ENCODE measurements around the gene STX8.

Gene STX8

GRCh38 chr17:9475101-9475658 is 100.4 kb downstream of the STX8 start:
- POLR2A ChIA-PET, result no interaction called here
- no peak for DNase-seq (ENCODE audit: extremely low spot score)
- TF ChIP-seq ARNT (IDR thresholded peaks at IDR 0.05) (no peak), FOXM1 (IDR thresholded peaks at IDR 0.05; ENCODE audit: borderline replicate concordance) (no peak), PKNOX1 (IDR thresholded peaks at IDR 0.05) (no peak), ZNF384 (IDR thresholded peaks at IDR 0.05) (no peak), HDGF (IDR thresholded peaks at IDR 0.05; ENCODE audit: borderline replicate concordance) (no peak), SUZ12 (IDR thresholded peaks at IDR 0.05) (no peak), NFRKB (IDR thresholded peaks at IDR 0.05) (no peak), LEF1 (IDR thresholded peaks at IDR 0.05; ENCODE audit: borderline replicate concordance) (no peak), TARDBP (IDR thresholded peaks at IDR 0.05) (no peak), SP1 (IDR thresholded peaks at IDR 0.05) (no peak), ELF4 (IDR thresholded peaks at IDR 0.05) (no peak), FOXA1 (IDR thresholded peaks at IDR 0.05) (no peak), FOXK2 (IDR thresholded peaks at IDR 0.05) (no peak), BHLHE40 (IDR thresholded peaks at IDR 0.05; ENCODE audit: borderline replicate concordance) (no peak), L3MBTL2 (conservative IDR thresholded peaks at IDR 0.05) (no peak), CTBP1 (IDR thresholded peaks at IDR 0.05; ENCODE audit: borderline replicate concordance) (no peak)
- CTCF ChIA-PET, result no interaction called here

GRCh38 chr17:9473711-9474110 is 101.9 kb downstream of the STX8 start:
- no peak for DNase-seq (ENCODE audit: extremely low spot score)
- CTCF ChIA-PET, result no interaction called here
- TF ChIP-seq LEF1 (IDR thresholded peaks at IDR 0.05; ENCODE audit: borderline replicate concordance) (no peak), BHLHE40 (IDR thresholded peaks at IDR 0.05; ENCODE audit: borderline replicate concordance) (no peak), NFRKB (IDR thresholded peaks at IDR 0.05) (no peak), ZNF384 (IDR thresholded peaks at IDR 0.05) (no peak), FOXK2 (IDR thresholded peaks at IDR 0.05) (no peak), SP1 (IDR thresholded peaks at IDR 0.05) (no peak), L3MBTL2 (conservative IDR thresholded peaks at IDR 0.05) (no peak), TARDBP (IDR thresholded peaks at IDR 0.05) (no peak), FOXM1 (IDR thresholded peaks at IDR 0.05; ENCODE audit: borderline replicate concordance) (no peak), HDGF (IDR thresholded peaks at IDR 0.05; ENCODE audit: borderline replicate concordance) (no peak), CTBP1 (IDR thresholded peaks at IDR 0.05; ENCODE audit: borderline replicate concordance) (no peak), ELF4 (IDR thresholded peaks at IDR 0.05) (no peak), FOXA1 (IDR thresholded peaks at IDR 0.05) (no peak), SUZ12 (IDR thresholded peaks at IDR 0.05) (no peak), ARNT (IDR thresholded peaks at IDR 0.05) (no peak), PKNOX1 (IDR thresholded peaks at IDR 0.05) (no peak)
- POLR2A ChIA-PET, result no interaction called here

GRCh38 chr17:9472541-9472940 is 103.1 kb downstream of the STX8 start:
- CTCF ChIA-PET, result no interaction called here
- TF ChIP-seq ZNF384 (IDR thresholded peaks at IDR 0.05) (no peak), FOXM1 (IDR thresholded peaks at IDR 0.05; ENCODE audit: borderline replicate concordance) (no peak), LEF1 (IDR thresholded peaks at IDR 0.05; ENCODE audit: borderline replicate concordance) (no peak), NFRKB (IDR thresholded peaks at IDR 0.05) (no peak), SP1 (IDR thresholded peaks at IDR 0.05) (no peak), PKNOX1 (IDR thresholded peaks at IDR 0.05) (no peak), HDGF (IDR thresholded peaks at IDR 0.05; ENCODE audit: borderline replicate concordance) (no peak), FOXA1 (IDR thresholded peaks at IDR 0.05) (no peak), L3MBTL2 (conservative IDR thresholded peaks at IDR 0.05) (no peak)
- DNase-seq (ENCODE audit: extremely low spot score), result no peak

GRCh38 chr17:9472094-9472493 is 103.5 kb downstream of the STX8 start:
- DNase-seq (ENCODE audit: extremely low spot score), result no peak
- POLR2A ChIA-PET, result no interaction called here
- TF ChIP-seq SUZ12 (IDR thresholded peaks at IDR 0.05), result no peak
- no peak for TF ChIP-seq NFRKB (IDR thresholded peaks at IDR 0.05)
- no peak for TF ChIP-seq ELF4 (IDR thresholded peaks at IDR 0.05)
- no peak for TF ChIP-seq FOXK2 (IDR thresholded peaks at IDR 0.05)
- TF ChIP-seq FOXM1 (IDR thresholded peaks at IDR 0.05; ENCODE audit: borderline replicate concordance), result no peak
- no peak for TF ChIP-seq SP1 (IDR thresholded peaks at IDR 0.05)
- no peak for TF ChIP-seq LEF1 (IDR thresholded peaks at IDR 0.05; ENCODE audit: borderline replicate concordance)
- TF ChIP-seq PKNOX1 (IDR thresholded peaks at IDR 0.05), result no peak
- TF ChIP-seq HDGF (IDR thresholded peaks at IDR 0.05; ENCODE audit: borderline replicate concordance), result no peak
- TF ChIP-seq ZNF384 (IDR thresholded peaks at IDR 0.05), result no peak
- CTCF ChIA-PET, result no interaction called here

More at GRCh38 chr17:9472541-9472940, 103.1 kb downstream of the STX8 start:
- POLR2A ChIA-PET, result no interaction called here

GRCh38 chr17:9470171-9470570 is 105.4 kb downstream of the STX8 start:
- CTCF ChIA-PET, result no interaction called here
- POLR2A ChIA-PET, result no interaction called here
- no peak for TF ChIP-seq FOXA1 (IDR thresholded peaks at IDR 0.05)
- TF ChIP-seq FOXK2 (IDR thresholded peaks at IDR 0.05), result no peak
- no peak for TF ChIP-seq NFRKB (IDR thresholded peaks at IDR 0.05)
- no peak for TF ChIP-seq TARDBP (IDR thresholded peaks at IDR 0.05)
- no peak for TF ChIP-seq ELF4 (IDR thresholded peaks at IDR 0.05)
- TF ChIP-seq SUZ12 (IDR thresholded peaks at IDR 0.05), result no peak
- TF ChIP-seq PKNOX1 (IDR thresholded peaks at IDR 0.05), result no peak
- TF ChIP-seq LEF1 (IDR thresholded peaks at IDR 0.05; ENCODE audit: borderline replicate concordance), result no peak
- no peak for TF ChIP-seq SP1 (IDR thresholded peaks at IDR 0.05)
- TF ChIP-seq FOXM1 (IDR thresholded peaks at IDR 0.05; ENCODE audit: borderline replicate concordance), result no peak
- TF ChIP-seq ARNT (IDR thresholded peaks at IDR 0.05), result no peak
- TF ChIP-seq HDGF (IDR thresholded peaks at IDR 0.05; ENCODE audit: borderline replicate concordance), result no peak
- no peak for TF ChIP-seq L3MBTL2 (conservative IDR thresholded peaks at IDR 0.05)
- TF ChIP-seq ZNF384 (IDR thresholded peaks at IDR 0.05), result no peak
- no peak for TF ChIP-seq BHLHE40 (IDR thresholded peaks at IDR 0.05; ENCODE audit: borderline replicate concordance)
- TF ChIP-seq CTBP1 (IDR thresholded peaks at IDR 0.05; ENCODE audit: borderline replicate concordance), result no peak
- DNase-seq (ENCODE audit: extremely low spot score), result no peak
